Glutamatergic neuron (in vitro differentiated cells): ENCODE measurements around the gene NTSR1. TPM values are rescaled to one million over a fixed set of nuclear protein-coding genes. Genes with fewer than 3 reads are reported as not detected.

Source experiments
- DNase-seq: peaks from one replicate; pipeline ENCODE4 v3.0.0; 2022
- H3K27ac Mint-ChIP-seq: one replicate; pipeline ENCODE4 v1.8.0; 2020; ENCODE audit warnings: mild to moderate bottlenecking, mixed read lengths, inconsistent platforms; ENCODE audit not compliant: unreplicated experiment
- H3K27me3 Mint-ChIP-seq: one replicate; pipeline ENCODE4 v1.8.0; 2020; ENCODE audit warnings: mild to moderate bottlenecking, moderate library complexity, mixed read lengths, inconsistent platforms; ENCODE audit not compliant: unreplicated experiment
- H3K36me3 Mint-ChIP-seq: one replicate; pipeline ENCODE4 v1.8.0; 2020; ENCODE audit warnings: mild to moderate bottlenecking, mixed read lengths, inconsistent platforms; ENCODE audit not compliant: unreplicated experiment
- H3K4me1 Mint-ChIP-seq: one replicate; pipeline ENCODE4 v1.8.0; 2020; ENCODE audit warnings: mild to moderate bottlenecking, low read depth, mixed read lengths, inconsistent platforms; ENCODE audit not compliant: unreplicated experiment
- H3K4me3 Mint-ChIP-seq: one replicate; pipeline ENCODE4 v1.8.0; 2020; ENCODE audit warnings: mild to moderate bottlenecking, mixed read lengths, inconsistent platforms; ENCODE audit not compliant: unreplicated experiment
- H3K9me3 Mint-ChIP-seq: one replicate; pipeline ENCODE4 v1.8.0; 2020; ENCODE audit warnings: mild to moderate bottlenecking, moderate library complexity, mixed read lengths, inconsistent platforms; ENCODE audit not compliant: unreplicated experiment
- CTCF ChIP-seq: fragments of 200-600 bp; sonication (generic); IDR thresholded peaks from one replicate; pipeline ENCODE4 v1.5.0; 2021; ENCODE audit not compliant: partially characterized antibody, unreplicated experiment
- total RNA-seq: library from RNA; stranded (reverse); fragmentation: NEBNext Ultra II Directional; extraction: Animal tissue kit (Norgen Biotek cat#: 25700); gene quantifications from one replicate; pipeline ENCODE4 v1.2.1, GENCODE V29; 2021; ENCODE audit not compliant: unreplicated experiment

The NTSR1 gene
- total RNA-seq, 1 donor from 2014 or later, result 4.0 TPM

- no peaks in the 10 kb centered on the region for H3K36me3 Mint-ChIP-seq
- H3K4me3 Mint-ChIP-seq, result no peak overlapping the region
- peak overlapping the region; percentile 50 for H3K27ac Mint-ChIP-seq
- TF ChIP-seq CTCF, result no peak
- peaks cover 10% of the 10 kb centered on the region for H3K27me3 Mint-ChIP-seq
- peaks cover 28% of the 10 kb centered on the region for H3K4me1 Mint-ChIP-seq
- peaks cover 5% of the 10 kb centered on the region for H3K9me3 Mint-ChIP-seq
- no peak for DNase-seq
These were observed 8.2 kb upstream of the NTSR1 start for GRCh38 chr20:62700261-62700930.

- no peak overlapping the region for H3K27ac Mint-ChIP-seq
- no peaks in the 10 kb centered on the region for H3K36me3 Mint-ChIP-seq
- peaks cover 5% of the 10 kb centered on the region for H3K9me3 Mint-ChIP-seq
These were observed 7.2 kb upstream of the NTSR1 start for GRCh38 chr20:62701161-62702012.

GRCh38 chr20:62702013-62702300 is 6.7 kb upstream of the NTSR1 start:
- H3K4me1 Mint-ChIP-seq, result peaks cover 33% of the 10 kb centered on the region
- peak; percentile 37 for DNase-seq
- no peak for TF ChIP-seq CTCF
- peaks cover 5% of the 10 kb centered on the region for H3K9me3 Mint-ChIP-seq
- peaks cover 11% of the 10 kb centered on the region for H3K27me3 Mint-ChIP-seq
- no peak overlapping the region for H3K27ac Mint-ChIP-seq
- H3K36me3 Mint-ChIP-seq, result no peaks in the 10 kb centered on the region
- no peak overlapping the region for H3K4me3 Mint-ChIP-seq

More at GRCh38 chr20:62701161-62702012, 7.2 kb upstream of the NTSR1 start:
- DNase-seq, result no peak
- Mint-ChIP-seq H3K27me3 (peaks cover 11% of the 10 kb centered on the region), H3K4me1 (peaks cover 32% of the 10 kb centered on the region), H3K4me3 (peak overlapping the region; percentile 42)
- TF ChIP-seq CTCF, result no peak

GRCh38 chr20:62702895-62703852 is 5.5 kb upstream of the NTSR1 start:
- no peak overlapping the region for H3K4me3 Mint-ChIP-seq
- H3K4me1 Mint-ChIP-seq, result peaks cover 30% of the 10 kb centered on the region
- no peak for TF ChIP-seq CTCF
- H3K9me3 Mint-ChIP-seq, result peaks cover 5% of the 10 kb centered on the region
- peaks cover 11% of the 10 kb centered on the region for H3K27me3 Mint-ChIP-seq
- peak; percentile 8 for DNase-seq
- H3K27ac Mint-ChIP-seq, result no peak overlapping the region
- no peaks in the 10 kb centered on the region for H3K36me3 Mint-ChIP-seq
